ENCODE data around the gene SMARCAD1.

SMARCAD1 gene

GRCh38 chr4:94202769-94203168 lies 4.9 kb upstream of the SMARCAD1 start:
- Histone ChIP-seq H3K27me3 (ENCODE audit: insufficient read depth, low read length) (no peaks in the 10 kb centered on the region), H3K9ac (ENCODE audit: low read depth, low read length) (no peak overlapping the region), H3K4me3 (ENCODE audit: low read length) (no peak overlapping the region), H3K36me3 (ENCODE audit: insufficient read depth, low read depth, low read length) (no peaks in the 10 kb centered on the region), H3K9me3 (ENCODE audit: insufficient read depth, low read depth, low read length) (peaks cover 6% of the 10 kb centered on the region; the same call in 1 of the 2 replicates), H3K27ac (ENCODE audit: low read length) (no peak overlapping the region), H3K4me1 (ENCODE audit: insufficient read depth, low read length) (no peaks in the 10 kb centered on the region)

- H3K27me3 ChIP-seq (ENCODE audit: insufficient read depth, low read length), result no peaks in the 10 kb centered on the region
- H3K9me3 ChIP-seq (ENCODE audit: insufficient read depth, low read depth, low read length), result no peaks in the 10 kb centered on the region
- H3K4me1 ChIP-seq (ENCODE audit: insufficient read depth, low read length), result peaks cover 16% of the 10 kb centered on the region
- H3K36me3 ChIP-seq (ENCODE audit: insufficient read depth, low read depth, low read length), result peaks cover 47% of the 10 kb centered on the region
- H3K9ac ChIP-seq (ENCODE audit: low read depth, low read length), result peak overlapping the region; percentile 99
- H3K4me3 ChIP-seq (ENCODE audit: low read length), result peak overlapping the region; percentile 88
- peak overlapping the region; percentile 90 for H3K27ac ChIP-seq (ENCODE audit: low read length)
Observed at GRCh38 chr4:94208266-94208665, 601 bp downstream of the SMARCAD1 start.

- Histone ChIP-seq H3K9ac (ENCODE audit: low read depth, low read length) (peak overlapping the region; percentile 99), H3K9me3 (ENCODE audit: insufficient read depth, low read depth, low read length) (no peaks in the 10 kb centered on the region), H3K27me3 (ENCODE audit: insufficient read depth, low read length) (no peaks in the 10 kb centered on the region), H3K4me1 (ENCODE audit: insufficient read depth, low read length) (peaks cover 16% of the 10 kb centered on the region), H3K4me3 (ENCODE audit: low read length) (peak overlapping the region; percentile 88), H3K27ac (ENCODE audit: low read length) (no peak overlapping the region), H3K36me3 (ENCODE audit: insufficient read depth, low read depth, low read length) (peaks cover 53% of the 10 kb centered on the region)
Observed at GRCh38 chr4:94208918-94209317, 1.3 kb downstream of the SMARCAD1 start.

DNA sequence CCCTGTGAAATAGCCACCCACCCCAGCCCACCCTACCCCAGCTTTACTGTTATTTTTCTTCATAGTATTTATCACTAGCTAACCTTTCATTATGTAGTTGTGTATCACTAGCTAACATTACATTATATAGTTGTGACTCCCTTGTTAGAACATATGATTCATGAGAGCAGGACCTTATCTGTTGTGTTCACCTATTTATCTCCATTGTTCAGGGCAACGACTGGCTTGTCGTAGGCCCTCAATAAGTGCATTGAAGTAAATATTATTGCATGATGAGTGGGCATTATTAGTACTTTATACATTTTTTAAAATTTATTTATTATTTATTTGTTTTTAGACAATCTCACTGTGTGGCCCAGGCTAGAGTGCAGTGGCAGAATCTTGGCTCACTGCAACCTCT lies 4.2 kb downstream of the SMARCAD1 start:
- H3K36me3 ChIP-seq (ENCODE audit: insufficient read depth, low read depth, low read length), result peaks cover 82% of the 10 kb centered on the region
- H3K9ac ChIP-seq (ENCODE audit: low read depth, low read length), result no peak overlapping the region
- no peaks in the 10 kb centered on the region for H3K27me3 ChIP-seq (ENCODE audit: insufficient read depth, low read length)
- H3K4me3 ChIP-seq (ENCODE audit: low read length), result no peak overlapping the region
- no peak overlapping the region for H3K27ac ChIP-seq (ENCODE audit: low read length)
- H3K9me3 ChIP-seq (ENCODE audit: insufficient read depth, low read depth, low read length), result no peaks in the 10 kb centered on the region
- peaks cover 16% of the 10 kb centered on the region for H3K4me1 ChIP-seq (ENCODE audit: insufficient read depth, low read length)

DNA sequence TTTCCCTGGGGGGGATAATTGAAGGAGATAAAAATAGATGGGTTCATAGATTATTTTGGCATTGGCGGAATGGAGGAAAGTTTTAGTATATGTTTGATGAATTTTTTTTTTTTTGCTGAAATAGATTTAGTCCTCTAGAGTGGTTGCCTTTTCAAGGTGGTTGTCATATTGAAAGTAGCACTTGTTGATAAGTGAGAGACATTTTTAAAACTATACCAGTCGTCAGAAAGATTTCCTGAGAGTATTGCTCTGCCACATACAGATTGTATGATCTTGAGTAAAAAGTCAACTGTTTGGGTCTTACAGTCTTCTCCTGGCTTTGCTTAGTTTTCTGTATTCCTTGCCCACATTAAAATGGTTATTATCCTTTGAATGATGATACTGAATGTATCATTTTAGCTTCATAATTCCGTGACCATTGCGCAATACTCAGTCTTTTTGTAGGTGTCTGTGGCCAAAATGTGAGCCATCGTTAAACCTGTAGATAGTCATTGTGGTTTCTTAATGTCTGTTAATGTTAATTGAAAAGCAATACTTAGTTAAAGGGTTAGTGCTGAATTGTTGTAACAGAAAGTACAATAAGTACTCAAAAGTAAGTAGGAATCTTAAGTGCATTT lies 7.1 kb downstream of the SMARCAD1 start:
- H3K27me3 ChIP-seq (ENCODE audit: insufficient read depth, low read length), result no peaks in the 10 kb centered on the region
- no peak overlapping the region for H3K9ac ChIP-seq (ENCODE audit: low read depth, low read length)
- no peaks in the 10 kb centered on the region for H3K9me3 ChIP-seq (ENCODE audit: insufficient read depth, low read depth, low read length)
- no peak overlapping the region for H3K27ac ChIP-seq (ENCODE audit: low read length)
- H3K36me3 ChIP-seq (ENCODE audit: insufficient read depth, low read depth, low read length), result peaks cover 96% of the 10 kb centered on the region
- H3K4me3 ChIP-seq (ENCODE audit: low read length), result no peak overlapping the region
- H3K4me1 ChIP-seq (ENCODE audit: insufficient read depth, low read length), result peaks cover 3% of the 10 kb centered on the region

- H3K9ac ChIP-seq (ENCODE audit: low read depth, low read length), result no peak overlapping the region
- no peak overlapping the region for H3K27ac ChIP-seq (ENCODE audit: low read length)
- H3K9me3 ChIP-seq (ENCODE audit: insufficient read depth, low read depth, low read length), result no peaks in the 10 kb centered on the region
- no peaks in the 10 kb centered on the region for H3K4me1 ChIP-seq (ENCODE audit: insufficient read depth, low read length)
- H3K4me3 ChIP-seq (ENCODE audit: low read length), result no peak overlapping the region
- H3K36me3 ChIP-seq (ENCODE audit: insufficient read depth, low read depth, low read length), result peaks cover 96% of the 10 kb centered on the region
- H3K27me3 ChIP-seq (ENCODE audit: insufficient read depth, low read length), result no peaks in the 10 kb centered on the region
Observed at GRCh38 chr4:94216394-94216793, 8.7 kb downstream of the SMARCAD1 start.

- Histone ChIP-seq H3K9me3 (ENCODE audit: insufficient read depth, low read depth, low read length) (no peaks in the 10 kb centered on the region), H3K27me3 (ENCODE audit: insufficient read depth, low read length) (no peaks in the 10 kb centered on the region), H3K36me3 (ENCODE audit: insufficient read depth, low read depth, low read length) (peaks cover 84% of the 10 kb centered on the region), H3K9ac (ENCODE audit: low read depth, low read length) (no peak overlapping the region), H3K4me3 (ENCODE audit: low read length) (no peak overlapping the region), H3K27ac (ENCODE audit: low read length) (no peak overlapping the region), H3K4me1 (ENCODE audit: insufficient read depth, low read length) (no peaks in the 10 kb centered on the region)
Observed at GRCh38 chr4:94219402-94219801, 11.7 kb downstream of the SMARCAD1 start.

DNA sequence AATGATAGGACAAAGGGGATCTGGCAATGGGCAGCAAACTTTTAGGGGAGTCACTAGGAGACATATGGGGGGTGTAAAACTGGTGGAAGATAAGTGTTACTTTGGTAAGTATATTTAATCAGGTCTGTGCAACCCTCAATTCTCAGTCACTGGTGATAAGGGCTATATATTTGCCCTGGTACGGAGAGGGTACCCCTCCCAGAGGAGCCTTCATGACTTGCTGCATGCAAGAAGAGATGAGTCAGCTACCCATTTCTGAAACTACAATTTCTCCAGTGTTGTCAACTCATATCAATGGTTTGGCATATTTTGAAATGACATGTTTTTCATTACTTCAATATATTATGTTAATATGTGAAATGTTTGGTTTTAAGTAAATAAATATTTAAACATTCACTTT lies 14.3 kb downstream of the SMARCAD1 start:
- no peak overlapping the region for H3K4me3 ChIP-seq (ENCODE audit: low read length)
- H3K27ac ChIP-seq (ENCODE audit: low read length), result no peak overlapping the region
- peaks cover 80% of the 10 kb centered on the region for H3K36me3 ChIP-seq (ENCODE audit: insufficient read depth, low read depth, low read length)
- no peak overlapping the region for H3K9ac ChIP-seq (ENCODE audit: low read depth, low read length)
- H3K9me3 ChIP-seq (ENCODE audit: insufficient read depth, low read depth, low read length), result no peaks in the 10 kb centered on the region
- no peaks in the 10 kb centered on the region for H3K4me1 ChIP-seq (ENCODE audit: insufficient read depth, low read length)
- no peaks in the 10 kb centered on the region for H3K27me3 ChIP-seq (ENCODE audit: insufficient read depth, low read length)

GRCh38 chr4:94225449-94225848 lies 17.8 kb downstream of the SMARCAD1 start:
- no peaks in the 10 kb centered on the region for H3K27me3 ChIP-seq (ENCODE audit: insufficient read depth, low read length)
- peaks cover 78% of the 10 kb centered on the region for H3K36me3 ChIP-seq (ENCODE audit: insufficient read depth, low read depth, low read length)
- no peaks in the 10 kb centered on the region for H3K9me3 ChIP-seq (ENCODE audit: insufficient read depth, low read depth, low read length)
- no peak overlapping the region for H3K27ac ChIP-seq (ENCODE audit: low read length)
- H3K4me1 ChIP-seq (ENCODE audit: insufficient read depth, low read length), result no peaks in the 10 kb centered on the region
- no peak overlapping the region for H3K4me3 ChIP-seq (ENCODE audit: low read length)
- H3K9ac ChIP-seq (ENCODE audit: low read depth, low read length), result no peak overlapping the region

GRCh38 chr4:94226763-94227162 lies 19.1 kb downstream of the SMARCAD1 start:
- no peaks in the 10 kb centered on the region for H3K4me1 ChIP-seq (ENCODE audit: insufficient read depth, low read length)
- H3K9ac ChIP-seq (ENCODE audit: low read depth, low read length), result no peak overlapping the region
- no peak overlapping the region for H3K27ac ChIP-seq (ENCODE audit: low read length)
- H3K9me3 ChIP-seq (ENCODE audit: insufficient read depth, low read depth, low read length), result no peaks in the 10 kb centered on the region
- no peak overlapping the region for H3K4me3 ChIP-seq (ENCODE audit: low read length)
- H3K27me3 ChIP-seq (ENCODE audit: insufficient read depth, low read length), result no peaks in the 10 kb centered on the region
- H3K36me3 ChIP-seq (ENCODE audit: insufficient read depth, low read depth, low read length), result peaks cover 76% of the 10 kb centered on the region

- Histone ChIP-seq H3K4me3 (ENCODE audit: low read length) (no peak overlapping the region), H3K9me3 (ENCODE audit: insufficient read depth, low read depth, low read length) (no peaks in the 10 kb centered on the region), H3K9ac (ENCODE audit: low read depth, low read length) (no peak overlapping the region), H3K27me3 (ENCODE audit: insufficient read depth, low read length) (no peaks in the 10 kb centered on the region), H3K36me3 (ENCODE audit: insufficient read depth, low read depth, low read length) (peaks cover 87% of the 10 kb centered on the region), H3K4me1 (ENCODE audit: insufficient read depth, low read length) (no peaks in the 10 kb centered on the region), H3K27ac (ENCODE audit: low read length) (no peak overlapping the region)
Observed at GRCh38 chr4:94228493-94229216, 21.0 kb downstream of the SMARCAD1 start.

GRCh38 chr4:94232519-94232918 lies 24.9 kb downstream of the SMARCAD1 start:
- Histone ChIP-seq H3K4me1 (ENCODE audit: insufficient read depth, low read length) (no peaks in the 10 kb centered on the region), H3K36me3 (ENCODE audit: insufficient read depth, low read depth, low read length) (peaks cover 93% of the 10 kb centered on the region), H3K9me3 (ENCODE audit: insufficient read depth, low read depth, low read length) (no peaks in the 10 kb centered on the region), H3K4me3 (ENCODE audit: low read length) (no peak overlapping the region), H3K27me3 (ENCODE audit: insufficient read depth, low read length) (no peaks in the 10 kb centered on the region), H3K9ac (ENCODE audit: low read depth, low read length) (no peak overlapping the region), H3K27ac (ENCODE audit: low read length) (no peak overlapping the region)

Data from iPS-20b (cell line).